MV-4-11 (cell line): Measurements from ENCODE around the gene SSBP2.

Experiments
- DNase-seq: peaks from one replicate; lab custom pipeline; 2025; lab: John Stamatoyannopoulos, UW

Gene SSBP2

GRCh38 chr5:81766611-81767010, 15.7 kb upstream of the SSBP2 start:
- DNase-seq = no peak

- DNase-seq = no peak
Measured at GRCh38 chr5:81763294-81763928, 12.5 kb upstream of the SSBP2 start.

- no peak for DNase-seq
Measured at GRCh38 chr5:81762853-81763252, 12.0 kb upstream of the SSBP2 start.

- no peak for DNase-seq
Measured at GRCh38 chr5:81762401-81762800, 11.5 kb upstream of the SSBP2 start.

- no peak for DNase-seq
Measured at GRCh38 chr5:81761970-81762369, 11.1 kb upstream of the SSBP2 start.

- DNase-seq = no peak
Measured at GRCh38 chr5:81761270-81761669, 10.4 kb upstream of the SSBP2 start.

GRCh38 chr5:81760521-81760920, 9.6 kb upstream of the SSBP2 start:
- no peak for DNase-seq

GRCh38 chr5:81759632-81760005, 8.7 kb upstream of the SSBP2 start:
- DNase-seq = peak; percentile 75

- DNase-seq = no peak
Measured at GRCh38 chr5:81757404-81757803, 6.5 kb upstream of the SSBP2 start.

- DNase-seq = no peak
Measured at GRCh38 chr5:81756016-81756415, 5.1 kb upstream of the SSBP2 start.

GRCh38 chr5:81755320-81755719, 4.4 kb upstream of the SSBP2 start:
- no peak for DNase-seq

- no peak for DNase-seq
Measured at GRCh38 chr5:81754621-81755020, 3.7 kb upstream of the SSBP2 start.

- no peak for DNase-seq
Measured at GRCh38 chr5:81753429-81753828, 2.5 kb upstream of the SSBP2 start.

GRCh38 chr5:81752644-81752963, 1.7 kb upstream of the SSBP2 start:
- DNase-seq = no peak

- DNase-seq = no peak
Measured at GRCh38 chr5:81751836-81752643, 1.1 kb upstream of the SSBP2 start.

- DNase-seq = no peak
Measured at GRCh38 chr5:81750308-81751008, 439 bp downstream of the SSBP2 start.

GRCh38 chr5:81749561-81750307, 1.2 kb downstream of the SSBP2 start:
- DNase-seq = no peak

GRCh38 chr5:81749192-81749560, 1.7 kb downstream of the SSBP2 start:
- no peak for DNase-seq

GRCh38 chr5:81748556-81748955, 2.3 kb downstream of the SSBP2 start:
- no peak for DNase-seq

- DNase-seq = no peak
Measured at GRCh38 chr5:81747030-81747429, 3.9 kb downstream of the SSBP2 start.

- DNase-seq = no peak
Measured at GRCh38 chr5:81740758-81741157, 10.1 kb downstream of the SSBP2 start.

GRCh38 chr5:81739291-81739690, 11.6 kb downstream of the SSBP2 start:
- no peak for DNase-seq

GRCh38 chr5:81729276-81729675, 21.6 kb downstream of the SSBP2 start:
- DNase-seq = no peak
